ENCODE data around the gene BACH2. TPM values are rescaled to one million over a fixed set of nuclear protein-coding genes. Genes with fewer than 3 reads are reported as not detected.

The BACH2 gene
- total and polyA plus RNA-seq, 9 of the 15 experiments (the other 6 are each of a cell fraction or from before 2014, with no cell fraction given), result 0.06 to 3.1 (median 0.59) TPM

GRCh38 chr6:90229331-90230010 is 67.2 kb downstream of the BACH2 start:
- no peaks in the 10 kb centered on the region for H4K20me1 ChIP-seq (replicated peaks; ENCODE audit: control insufficient read depth, insufficient read depth, low read length)
- FAIRE-seq, result no peak
- no peaks in the 10 kb centered on the region for H3K9me1 ChIP-seq (ENCODE audit: control insufficient read depth, insufficient read depth, low read length)
- DNase-seq (ENCODE audit: extremely low read depth in 1 of 4, low spot score in 3 of 4), result no peak
- CTCF ChIA-PET (ENCODE audit: low intra/inter-chr PET ratio), result no interaction called here
- no peaks in the 10 kb centered on the region for H3K79me2 ChIP-seq (ENCODE audit: control insufficient read depth, insufficient read depth, low read length)
- H3K27me3 ChIP-seq (ENCODE audit: control insufficient read depth in 2 of 2, insufficient read depth in 2 of 2, low read length in 2 of 2), result peaks cover 2 to 16% of the 10 kb centered on the region in 2 experiments; a peak in 3 of 5 replicates
- H3K9me3 ChIP-seq (replicated peaks; ENCODE audit: control insufficient read depth, insufficient read depth, low read depth, low read length), result no peaks in the 10 kb centered on the region
- no peak overlapping the region for H3K4me3 ChIP-seq
- H3K4me2 ChIP-seq (ENCODE audit: insufficient read depth, low read length), result no peak overlapping the region
- 42% methylated on average over 10 of the region's 10 CpGs for WGBS (ENCODE audit: insufficient coverage, low coverage, missing lambda C conversion rate)
- no peak overlapping the region for H2AFZ ChIP-seq (ENCODE audit: low read depth, low read length)
- intact Hi-C loops (cut with micrococcal nuclease), result no loop called here
- no peaks in the 10 kb centered on the region for H3K4me1 ChIP-seq (replicated peaks in 1 of 2; ENCODE audit: control insufficient read depth in 2 of 2, insufficient read depth in 2 of 2, low read length in 2 of 2)
- no peaks in the 10 kb centered on the region for H3K36me3 ChIP-seq (ENCODE audit: control insufficient read depth, insufficient read depth, low read length)
- BruUV-seq (replicated peaks), result no TSS peak
- H3K9ac ChIP-seq (ENCODE audit: insufficient read depth in 1 of 2, low read depth in 2 of 2, low read length in 2 of 2), result no peak overlapping the region
- ATAC-seq, result no peak
- in situ Hi-C loops (cut with MboI), result no loop called here
- H3K27ac ChIP-seq (ENCODE audit: extremely low read depth, low read depth, low read length), result no peak overlapping the region
- POLR2A ChIA-PET, result interaction anchor here (1.1 kb wide), 1 partner anchor 11 kb away, joined by 3 read pairs; no protein-coding TSS in a partner anchor
- TF ChIP-seq EP400 (IDR thresholded peaks at IDR 0.05) (no peak), CC2D1A (IDR thresholded peaks at IDR 0.05) (no peak), NFE2 (IDR thresholded peaks at IDR 0.05; ENCODE audit: low read depth) (no peak), ELK3 (CRISPR knock-in tag; IDR thresholded peaks at IDR 0.05) (no peak), MCM7 (IDR thresholded peaks at IDR 0.05) (no peak), ZBTB2 (IDR thresholded peaks at IDR 0.05) (no peak), KAT7 (CRISPR knock-in tag; IDR thresholded peaks at IDR 0.05; ENCODE audit: borderline replicate concordance) (no peak), CHAMP1 (IDR thresholded peaks at IDR 0.05) (no peak), HDAC3 (IDR thresholded peaks at IDR 0.05; ENCODE audit: borderline replicate concordance, partially characterized antibody) (no peak), NCOR1 (IDR thresholded peaks at IDR 0.05) (no peak), RBM34 (IDR thresholded peaks at IDR 0.05; ENCODE audit: borderline replicate concordance, insufficient read depth, low read length) (no peak), RNF2 (IDR thresholded peaks at IDR 0.05) (no peak), TCF3 (CRISPR knock-in tag; IDR thresholded peaks at IDR 0.05) (no peak), GABPB1 (CRISPR knock-in tag; IDR thresholded peaks at IDR 0.05) (no peak), CGGBP1 (CRISPR knock-in tag; IDR thresholded peaks at IDR 0.05) (no peak), CBX5 (IDR thresholded peaks at IDR 0.05; ENCODE audit: borderline replicate concordance, low read depth) (no peak), ATF6 (CRISPR knock-in tag; IDR thresholded peaks at IDR 0.05) (no peak)

All from K562 (cell line).